DMS53 (cell line): ENCODE data around the gene ACSL3.
A peak's percentile ranks its signal among the peaks of the same experiment; 100 is the strongest.

Experiments
- DNase-seq: peaks from one replicate; lab custom pipeline; 2025; lab: John Stamatoyannopoulos, UW

The ACSL3 gene

GRCh38 chr2:222879604-222879933 is 18.7 kb downstream of the ACSL3 start:
- DNase-seq, result no peak

- peak; percentile 13 for DNase-seq
Observed at GRCh38 chr2:222882484-222882928, 21.7 kb downstream of the ACSL3 start.

GRCh38 chr2:222883420-222883819 is 22.6 kb downstream of the ACSL3 start:
- DNase-seq, result no peak

- no peak for DNase-seq
Observed at GRCh38 chr2:222884114-222884771, 23.4 kb downstream of the ACSL3 start.

- no peak for DNase-seq
Observed at GRCh38 chr2:222884805-222885424, 24.1 kb downstream of the ACSL3 start.

GRCh38 chr2:222887124-222887523 is 26.3 kb downstream of the ACSL3 start:
- DNase-seq, result no peak

GRCh38 chr2:222888716-222889115 is 27.9 kb downstream of the ACSL3 start:
- DNase-seq, result no peak

- DNase-seq, result no peak
Observed at GRCh38 chr2:222891890-222892289, 31.1 kb downstream of the ACSL3 start.

- DNase-seq, result no peak
Observed at GRCh38 chr2:222892321-222892720, 31.5 kb downstream of the ACSL3 start.

- no peak for DNase-seq
Observed at GRCh38 chr2:222892761-222893160, 31.9 kb downstream of the ACSL3 start.

GRCh38 chr2:222893716-222894115 is 32.9 kb downstream of the ACSL3 start:
- no peak for DNase-seq

- no peak for DNase-seq
Observed at GRCh38 chr2:222895144-222895543, 34.3 kb downstream of the ACSL3 start.

- no peak for DNase-seq
Observed at GRCh38 chr2:222897898-222898297, 37.1 kb downstream of the ACSL3 start.

- DNase-seq, result no peak
Observed at GRCh38 chr2:222899413-222900181, 38.8 kb downstream of the ACSL3 start.

GRCh38 chr2:222900354-222900753 is 39.5 kb downstream of the ACSL3 start:
- peak; percentile 3 for DNase-seq

- no peak for DNase-seq
Observed at GRCh38 chr2:222902660-222903059, 41.8 kb downstream of the ACSL3 start.

GRCh38 chr2:222903234-222904220 is 42.7 kb downstream of the ACSL3 start:
- DNase-seq, result peak; percentile 79

- DNase-seq, result no peak
Observed at GRCh38 chr2:222904557-222905258, 43.9 kb downstream of the ACSL3 start.

- no peak for DNase-seq
Observed at GRCh38 chr2:222907048-222907447, 46.2 kb downstream of the ACSL3 start.

GRCh38 chr2:222907790-222908441 is 47.1 kb downstream of the ACSL3 start:
- no peak for DNase-seq

- DNase-seq, result no peak
Observed at GRCh38 chr2:222909286-222909685, 48.5 kb downstream of the ACSL3 start.
